Stomach (tissue), 19 donors: Measurements from ENCODE around the gene SLC6A14. TPM values are rescaled to one million over a fixed set of nuclear protein-coding genes. Genes with fewer than 3 reads are reported as not detected.
A peak's percentile ranks its signal among the peaks of the same experiment; 100 is the strongest.

ENCODE experiments used
- DNase-seq, 2 donors: peaks; one replicate each; pipeline versions ENCODE4 v3.0.0 to v3.0.0-alpha.2; 2013 to 2019
- H3K27ac ChIP-seq, 5 donors: fragments of 200-600 bp in 4 of 5; sonication (generic) in 4 of 5; one replicate each; pipeline ENCODE4 v1.5.1; 2013 to 2019; ENCODE audit warnings: mild to moderate bottlenecking in 1 of 5, moderate library complexity in 1 of 5
- H3K27me3 ChIP-seq, 3 donors: fragments of 200-600 bp; sonication (generic); one replicate each; pipeline ENCODE4 v1.5.1; 2017 to 2019; ENCODE audit warnings: mixed run types in 1 of 3
- H3K36me3 ChIP-seq, 4 donors: fragments of 200-600 bp; sonication (generic); 1 replicate in 3 of 4; 2 replicates in 1 of 4; pipeline ENCODE4 v1.5.1; 2016 to 2019
- H3K4me1 ChIP-seq, 4 donors: fragments of 200-600 bp; sonication (generic); one replicate each; pipeline ENCODE4 v1.5.1; 2016 to 2019
- H3K4me3 ChIP-seq, 4 donors: fragments of 200-600 bp; sonication (generic) in 3 of 4; one replicate each; pipeline ENCODE4 v1.5.1; 2016 to 2019; ENCODE audit warnings: mild to moderate bottlenecking in 1 of 4
- H3K9me3 ChIP-seq, 4 donors: fragments of 200-600 bp; sonication (generic); one replicate each; pipeline ENCODE4 v1.5.1; 2016 to 2019
- CTCF ChIP-seq, 7 experiments: fragments of 450-650 bp in 4 of 7; fragments of 200-600 bp in 3 of 7; sonication (generic) in 3 of 7; IDR thresholded peaks; one replicate each; pipeline ENCODE4 v1.5.1; 2016 to 2019; ENCODE audit warnings: antibody characterized with exemption in 7 of 7, control low read depth in 2 of 7, mild to moderate bottlenecking in 1 of 7
- EP300 ChIP-seq: sonication (generic); formaldehyde crosslinking; IDR thresholded peaks from one replicate; pipeline ENCODE4 v1.6.1; 2017; ENCODE audit warnings: antibody characterized with exemption
- POLR2A ChIP-seq, 4 donors: fragments of 450-650 bp; IDR thresholded peaks; one replicate each; pipeline ENCODE4 v1.6.1; 2016; ENCODE audit warnings: antibody characterized with exemption in 4 of 4, control low read depth in 2 of 4, mild to moderate bottlenecking in 1 of 4, moderate library complexity in 1 of 4
- POLR2AphosphoS5 ChIP-seq, 3 donors: sonication (generic); formaldehyde crosslinking; IDR thresholded peaks; one replicate each; pipeline ENCODE4 v1.6.1; 2016; ENCODE audit warnings: antibody characterized with exemption in 3 of 3
- WGBS, 5 donors: extraction: QIAGEN DNeasy Blood & Tissue Kit in 3 of 5; methylation state at CpG; one replicate each; pipeline versions ENCODE4 v1.1.5 to v1.1.7; 2013 to 2018; 5-methylcytosine and 5-hydroxymethylcytosine counted together
- intact Hi-C: fragments of 100-400 bp; cut with DNase I; formaldehyde crosslinking; loops from one replicate; pipeline ENCODE4 v1.15.1; 2023; ENCODE audit warnings: low total_unique reads
- long read RNA-seq, 10 donors: transcript quantifications; one replicate each; lab custom pipeline, GENCODE V29; 2026
- polyA plus RNA-seq, 3 donors: library from polyadenylated mRNA; stranded (reverse); fragments of 200-250 nt; gene quantifications; one replicate each; pipeline ENCODE4 v1.2.3, GENCODE V29; 2013
- total RNA-seq, 5 donors: library from RNA; depleted of rRNA; stranded (reverse); fragments of >200 nt; gene quantifications; one replicate each; pipeline versions ENCODE4 v1.1.0 to v1.2.3, GENCODE V29; 2014 to 2016
- donor health status: healthy with polysubstance abuse.
- donor health status: Bipolar disorder and iron deficiency.
- donor health status: healthy.

SLC6A14 gene, protein sequence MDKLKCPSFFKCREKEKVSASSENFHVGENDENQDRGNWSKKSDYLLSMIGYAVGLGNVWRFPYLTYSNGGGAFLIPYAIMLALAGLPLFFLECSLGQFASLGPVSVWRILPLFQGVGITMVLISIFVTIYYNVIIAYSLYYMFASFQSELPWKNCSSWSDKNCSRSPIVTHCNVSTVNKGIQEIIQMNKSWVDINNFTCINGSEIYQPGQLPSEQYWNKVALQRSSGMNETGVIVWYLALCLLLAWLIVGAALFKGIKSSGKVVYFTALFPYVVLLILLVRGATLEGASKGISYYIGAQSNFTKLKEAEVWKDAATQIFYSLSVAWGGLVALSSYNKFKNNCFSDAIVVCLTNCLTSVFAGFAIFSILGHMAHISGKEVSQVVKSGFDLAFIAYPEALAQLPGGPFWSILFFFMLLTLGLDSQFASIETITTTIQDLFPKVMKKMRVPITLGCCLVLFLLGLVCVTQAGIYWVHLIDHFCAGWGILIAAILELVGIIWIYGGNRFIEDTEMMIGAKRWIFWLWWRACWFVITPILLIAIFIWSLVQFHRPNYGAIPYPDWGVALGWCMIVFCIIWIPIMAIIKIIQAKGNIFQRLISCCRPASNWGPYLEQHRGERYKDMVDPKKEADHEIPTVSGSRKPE
- 1 to 10 TPM in 3 of 5 donors, not detected in 2; 4.0 to 8.6 (median 4.2) TPM for total RNA-seq
- 1 to 10 TPM in 2 of 3 donors, under 1 TPM in 1; 0.15 to 2.8 (median 1.9) TPM for polyA plus RNA-seq
- long read RNA-seq, donor 1, full-length matches to known transcripts, result 1 of 1 reads
- long read RNA-seq, donor 1, partial matches to known transcripts, result 0 of 1 reads
- long read RNA-seq, donor 1, other reads (novel, unspliced or antisense), result 0 of 1 reads
- long read RNA-seq, donor 2, full-length matches to known transcripts, result 1 of 1 reads
- long read RNA-seq, donor 2, partial matches to known transcripts, result 0 of 1 reads
- long read RNA-seq, donor 2, other reads (novel, unspliced or antisense), result 0 of 1 reads
- long read RNA-seq, donor 3, result 0 reads
- long read RNA-seq, donor 4, result 0 reads
- long read RNA-seq, donor 5, result 0 reads
- long read RNA-seq, donor 6, full-length matches to known transcripts, result 1 of 1 reads
- long read RNA-seq, donor 6, partial matches to known transcripts, result 0 of 1 reads
- long read RNA-seq, donor 6, other reads (novel, unspliced or antisense), result 0 of 1 reads
- long read RNA-seq, donor 7, full-length matches to known transcripts, result 1 of 1 reads
- long read RNA-seq, donor 7, partial matches to known transcripts, result 0 of 1 reads
- long read RNA-seq, donor 7, other reads (novel, unspliced or antisense), result 0 of 1 reads
- long read RNA-seq, donor 8, result 0 reads
- long read RNA-seq, donor 9, result 0 reads
- long read RNA-seq, donor 10, result 0 reads

GRCh38 chrX:116436358-116436816 lies at the start of gene SLC6A14:
Gene SLC6A14 (plus strand): TSS chrX:116436606. CDS start chrX:116436710, 104 bp downstream.
- DNase-seq, result peak; percentile 40 to 44
- peak within 1 kb of the TSS in 3 of 5 donors; percentile 25 to 65 (median 55) for H3K27ac ChIP-seq
- no peaks in the 10 kb centered on the region for H3K36me3 ChIP-seq
- H3K4me1 ChIP-seq, result no peaks in the 10 kb centered on the region
- intact Hi-C loops, result no loop called here
- no peaks in the 10 kb centered on the region for H3K27me3 ChIP-seq
- TF ChIP-seq EP300 (no peak), POLR2A (IDR thresholded peaks at IDR 0.05) (no peak), POLR2AphosphoS5 (IDR thresholded peaks at IDR 0.05) (peak in 1 of 3 donors; percentile 7), CTCF (IDR thresholded peaks at IDR 0.05) (no peak)
- H3K4me3 ChIP-seq, result peak within 1 kb of the TSS in 1 of 4 donors; percentile 7
- WGBS, 5 donors, result 34 to 45% (median 39%) methylated on average over 9 of the region's 9 CpGs
- no peaks in the 10 kb centered on the region for H3K9me3 ChIP-seq

DNA sequence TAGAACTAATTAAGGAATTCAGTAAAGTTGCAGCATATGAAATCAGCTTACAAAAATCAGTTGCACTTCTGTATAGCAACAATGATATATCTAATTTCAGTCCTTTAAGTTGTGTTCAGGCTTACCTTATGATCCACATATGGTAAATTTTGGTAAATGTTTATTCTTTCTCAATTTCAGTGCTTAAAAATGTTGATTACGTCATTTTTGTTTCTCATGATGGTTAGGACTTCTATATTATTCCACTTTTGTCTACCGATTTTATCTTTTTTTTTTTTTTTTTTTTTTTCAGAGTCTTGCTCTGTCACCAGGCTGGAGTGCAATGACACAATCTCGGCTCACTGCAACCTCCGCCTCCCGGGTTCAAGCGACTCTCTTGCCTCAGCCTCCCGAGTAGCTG lies 40.7 kb upstream of the SLC6A14 start:
- 88 to 97% (median 90%) methylated on average over 7 of the region's 7 CpGs for WGBS, 5 donors
- intact Hi-C loops, result no loop called here
- DNase-seq, result no peak

GRCh38 chrX:116399681-116400080 lies 36.7 kb upstream of the SLC6A14 start:
- H3K9me3 ChIP-seq, result no peaks in the 10 kb centered on the region
- no peak overlapping the region for H3K4me3 ChIP-seq
- H3K27me3 ChIP-seq, result no peaks in the 10 kb centered on the region
- no peak for TF ChIP-seq CTCF (IDR thresholded peaks at IDR 0.05)
- TF ChIP-seq POLR2AphosphoS5 (IDR thresholded peaks at IDR 0.05), result no peak
- TF ChIP-seq EP300, result no peak
- no peak for TF ChIP-seq POLR2A (IDR thresholded peaks at IDR 0.05)
- no peak overlapping the region for H3K27ac ChIP-seq
- intact Hi-C loops, result no loop called here
- no peaks in the 10 kb centered on the region for H3K4me1 ChIP-seq
- H3K36me3 ChIP-seq, result no peaks in the 10 kb centered on the region
- no peak for DNase-seq

More for the DNA sequence above, 40.7 kb upstream of the SLC6A14 start:
- H3K27me3 ChIP-seq, result no peaks in the 10 kb centered on the region
- no peak for TF ChIP-seq POLR2A (IDR thresholded peaks at IDR 0.05)
- TF ChIP-seq CTCF (IDR thresholded peaks at IDR 0.05), result no peak
- TF ChIP-seq POLR2AphosphoS5 (IDR thresholded peaks at IDR 0.05), result no peak
- no peak for TF ChIP-seq EP300
- no peak overlapping the region for H3K4me3 ChIP-seq
- no peak overlapping the region for H3K27ac ChIP-seq
- no peaks in the 10 kb centered on the region for H3K36me3 ChIP-seq
- H3K9me3 ChIP-seq, result no peaks in the 10 kb centered on the region
- H3K4me1 ChIP-seq, result no peaks in the 10 kb centered on the region
